Endothelial cell of umbilical vein (primary cell): Measurements from ENCODE around the gene TRIM69. TPM values are rescaled to one million over a fixed set of nuclear protein-coding genes. Genes with fewer than 3 reads are reported as not detected.

ENCODE experiments used
- BruUV-seq: library from RNA; stranded (reverse); fragments of 400-500 nt; replicated peaks from 2 replicates; lab custom pipeline; 2021; lab: Mats Ljungman, UMichigan
- CTCF ChIA-PET: fragments of 300-600, 350-600 bp; sonication (Branson Sonifier 250); formaldehyde crosslinking; loops from one replicate; lab custom pipeline; 2021; ENCODE audit warnings: antibody characterized with exemption, inconsistent platforms; lab: Charles Lee
- POLR2A ChIA-PET: fragments of 300-600, 350-600 bp; sonication (Branson Sonifier 250); formaldehyde crosslinking; loops from one replicate; lab custom pipeline; 2021; ENCODE audit warnings: antibody characterized with exemption, inconsistent platforms; lab: Charles Lee
- DNase-seq: peaks from one replicate; pipeline ENCODE4 v3.0.0-alpha.2; 2011; ENCODE audit warnings: low read depth, low spot score
- FAIRE-seq: peaks from 2 replicates; lab custom pipeline; 2011; peaks lifted over from hg19 to GRCh38; lab: Jason Lieb, UNC
- H2AFZ ChIP-seq: 2 replicates; pipeline ENCODE4 v1.6.0; 2012; ENCODE audit warnings: low read depth, low read length, control low read depth, inconsistent platforms
- H3K27ac ChIP-seq: 2 replicates; pipeline ENCODE4 v1.5.1; 2011; ENCODE audit warnings: low read depth, mild to moderate bottlenecking, control low read depth, low read length, moderate library complexity; ENCODE audit not compliant: insufficient read depth
- H3K27me3 ChIP-seq, 2 experiments: 2 replicates each; pipeline versions ENCODE4 v1.6.0 to v1.6.1; 2011; ENCODE audit warnings: low read length in 2 of 2, mixed read lengths in 1 of 2; ENCODE audit not compliant: control insufficient read depth in 2 of 2, insufficient read depth in 2 of 2
- H3K36me3 ChIP-seq, 2 experiments: 2 replicates in 1 of 2; 3 replicates in 1 of 2; pipeline ENCODE4 v1.5.1; 2011; ENCODE audit warnings: low read length in 2 of 2, mild to moderate bottlenecking in 1 of 2, moderate library complexity in 1 of 2; ENCODE audit not compliant: control insufficient read depth in 2 of 2, insufficient read depth in 2 of 2; ENCODE audit errors: extremely low read depth in 1 of 2
- H3K4me1 ChIP-seq: 3 replicates; pipeline ENCODE4 v1.5.1; 2011; ENCODE audit warnings: mild to moderate bottlenecking, low read length; ENCODE audit not compliant: control insufficient read depth, insufficient read depth; ENCODE audit errors: extremely low read depth
- H3K4me2 ChIP-seq: 2 replicates; pipeline ENCODE4 v1.6.1; 2011; ENCODE audit warnings: low read length, control low read depth, mixed read lengths; ENCODE audit not compliant: insufficient read depth
- H3K4me3 ChIP-seq, 3 experiments: fragments of 200-600 bp in 1 of 3; sonication (generic), shearing (Covaris generic) in 1 of 3; replicated peaks in 1 of 3; 2 replicates each; pipeline ENCODE4 v1.5.1; 2011 to 2016; ENCODE audit warnings: control low read depth in 3 of 3, low read length in 3 of 3, mild to moderate bottlenecking in 2 of 3, inconsistent platforms in 1 of 3, low read depth in 1 of 3, moderate library complexity in 1 of 3; ENCODE audit not compliant: insufficient read depth in 1 of 3
- H3K79me2 ChIP-seq: 2 replicates; pipeline ENCODE4 v1.6.0; 2012; ENCODE audit warnings: low read length, inconsistent platforms; ENCODE audit not compliant: control insufficient read depth, insufficient read depth
- H3K9ac ChIP-seq: replicated peaks from 2 replicates; pipeline ENCODE3; 2011; ENCODE audit warnings: low read length, control low read depth; ENCODE audit not compliant: insufficient read depth; ENCODE audit errors: extremely low read depth
- H3K9me1 ChIP-seq: replicated peaks from 3 replicates; pipeline ENCODE4 v1.6.0; 2011; ENCODE audit warnings: mild to moderate bottlenecking, low read length; ENCODE audit not compliant: control insufficient read depth, insufficient read depth; ENCODE audit errors: extremely low read depth
- H3K9me3 ChIP-seq: replicated peaks from 2 replicates; pipeline ENCODE4 v1.5.1; 2012; ENCODE audit warnings: low read length, inconsistent platforms; ENCODE audit not compliant: control insufficient read depth, insufficient read depth
- H4K20me1 ChIP-seq: replicated peaks from 2 replicates; pipeline ENCODE3; 2011; ENCODE audit warnings: mild to moderate bottlenecking, low read length; ENCODE audit not compliant: control insufficient read depth, insufficient read depth; ENCODE audit errors: extremely low read depth
- FOS ChIP-seq: IDR thresholded peaks from 2 replicates; pipeline ENCODE4 v1.6.1; 2011; ENCODE audit warnings: mild to moderate bottlenecking, low read length, moderate library complexity, borderline replicate concordance; ENCODE audit not compliant: insufficient read depth
- dilution Hi-C: fragments of 300-500 bp; cut with MboI; formaldehyde crosslinking; loops from one replicate; pipeline ENCODE4 v1.15.0; 2019; ENCODE audit warnings: low sequenced_read_pairs; ENCODE audit not compliant: extremely low pct_ligation_motif_present
- intact Hi-C: fragments of 100-400 bp; cut with micrococcal nuclease; formaldehyde crosslinking; loops from one replicate; pipeline ENCODE4 v1.10.0; 2022
- polyA plus RNA-seq, 4 experiments: library from polyadenylated mRNA; depleted of rRNA in 3 of 4; stranded (reverse) in 3 of 4; unstranded in 1 of 4; fragments of >200 nt; gene quantifications; 2 replicates each; pipeline versions ENCODE4 v1.2.1 to v1.2.3, GENCODE V29; 2011 to 2012; ENCODE audit warnings: missing spikeins in 1 of 4
- small RNA-seq: library from RNA; depleted of rRNA; stranded (forward); fragments of <200 nt; gene quantifications from one replicate; pipeline ENCODE3, GENCODE V24; 2012; ENCODE audit warnings: low replicate concordance, low read depth; ENCODE audit not compliant: insufficient read depth, insufficient read length
- total RNA-seq: library from RNA; stranded (reverse); gene quantifications from 2 replicates; pipeline ENCODE4 v1.2.3, GENCODE V29; 2021
- TF ChIP-seq, protein P1 (sequence below): IDR thresholded peaks from 2 replicates; pipeline ENCODE4 v1.6.1; 2011; ENCODE audit not compliant: insufficient read depth, insufficient read length

Gene TRIM69
- total and polyA plus RNA-seq, 2 donors (not counting 3 experiments of a cell fraction or from before 2014, with no cell fraction given) = 4.8 to 13.0 TPM

GRCh38 chr15:44813231-44813630, 76.9 kb downstream of the TRIM69 start:
- dilution Hi-C loops = no loop called here
- BruUV-seq = no TSS peak

More at GRCh38 chr15:44813231-44813630, 76.9 kb downstream of the TRIM69 start:
- DNase-seq = no peak
- H3K4me3 ChIP-seq = no peak overlapping the region
- peaks cover 0 to 3% of the 10 kb centered on the region in 2 experiments for H3K27me3 ChIP-seq
- TF ChIP-seq, protein P1, sequence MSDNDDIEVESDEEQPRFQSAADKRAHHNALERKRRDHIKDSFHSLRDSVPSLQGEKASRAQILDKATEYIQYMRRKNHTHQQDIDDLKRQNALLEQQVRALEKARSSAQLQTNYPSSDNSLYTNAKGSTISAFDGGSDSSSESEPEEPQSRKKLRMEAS = no peak
- no peak for TF ChIP-seq FOS
- no peaks in the 10 kb centered on the region for H3K79me2 ChIP-seq
- H3K4me2 ChIP-seq = no peak overlapping the region
- H2AFZ ChIP-seq = no peak overlapping the region
- no peaks in the 10 kb centered on the region for H3K9me1 ChIP-seq
- CTCF ChIA-PET = no interaction called here
- no peaks in the 10 kb centered on the region for H3K4me1 ChIP-seq
- H4K20me1 ChIP-seq = no peaks in the 10 kb centered on the region
- POLR2A ChIA-PET = no interaction called here
- no peaks in the 10 kb centered on the region for H3K9me3 ChIP-seq
- no peak overlapping the region for H3K27ac ChIP-seq
- intact Hi-C loops = no loop called here
- no peak overlapping the region for H3K9ac ChIP-seq
- FAIRE-seq = no peak
- H3K36me3 ChIP-seq = no peaks in the 10 kb centered on the region

Small RNA genes within 50 kb of the gene (small RNA-seq; reads per million reads assigned to genes)
- not detected for gene RF00019

Other genes with a start within 250 kb of the TRIM69 start
- gene EIF3J, start 199.4 kb upstream of the TRIM69 start, total RNA-seq = 132 and 150 TPM in 2 replicates
- 28.3 and 35.4 TPM in 2 replicates for gene EIF3J, start 199.4 kb upstream of the TRIM69 start, polyA plus RNA-seq
- 44.7 and 53.5 TPM in 2 replicates for gene SPG11, start 72.9 kb upstream of the TRIM69 start, total RNA-seq
- 30.6 and 30.7 TPM in 2 replicates for gene SPG11, start 72.9 kb upstream of the TRIM69 start, polyA plus RNA-seq
- gene PATL2, start 25.2 kb upstream of the TRIM69 start, total RNA-seq = 0.42 TPM in 1 of 2 replicates, not detected in the other
- 0.18 and 0.33 TPM in 2 replicates for gene PATL2, start 25.2 kb upstream of the TRIM69 start, polyA plus RNA-seq
- 725 and 985 TPM in 2 replicates for gene B2M, start 25.0 kb upstream of the TRIM69 start, total RNA-seq
- 5,169 and 5,206 TPM in 2 replicates for gene B2M, start 25.0 kb upstream of the TRIM69 start, polyA plus RNA-seq
- gene TERB2, start 220.2 kb downstream of the TRIM69 start, total RNA-seq = not detected in 2 replicates
- gene TERB2, start 220.2 kb downstream of the TRIM69 start, polyA plus RNA-seq = not detected in 2 replicates